RWPE2 (cell line): Measurements from ENCODE around the gene TMEM273.

Source experiments
- ATAC-seq: fragments of 200-7000 bp; cut with Tn5 transposase; 3 replicates; pipeline ENCODE4 v1.9.1; 2021; ENCODE audit warnings: low read depth
- DNase-seq: peaks from one replicate; pipeline ENCODE4 v3.0.0-alpha.2; 2020; ENCODE audit warnings: low spot score
- H3K27ac ChIP-seq: fragments of 450-650 bp; 2 replicates; pipeline ENCODE4 v1.5.1; 2017; ENCODE audit warnings: mild to moderate bottlenecking; ENCODE audit not compliant: poor library complexity, severe bottlenecking
- H3K27me3 ChIP-seq: fragments of 250-450 bp; sonication (Bioruptor Pico); 2 replicates; pipeline ENCODE4 v1.5.1; 2021; ENCODE audit warnings: mild to moderate bottlenecking, moderate library complexity; ENCODE audit not compliant: insufficient read depth, poor library complexity, severe bottlenecking
- H3K36me3 ChIP-seq: fragments of 250-450 bp; sonication (Bioruptor Pico); 2 replicates; pipeline ENCODE4 v1.5.1; 2020; ENCODE audit warnings: low read depth, mild to moderate bottlenecking, moderate library complexity
- H3K4me1 ChIP-seq: fragments of 250-450 bp; sonication (Bioruptor Pico); 2 replicates; pipeline ENCODE4 v1.5.1; 2021; ENCODE audit warnings: mild to moderate bottlenecking, moderate library complexity; ENCODE audit not compliant: insufficient read depth, poor library complexity, severe bottlenecking
- H3K4me3 ChIP-seq: fragments of 250-450 bp; sonication (Bioruptor Pico); 2 replicates; pipeline ENCODE4 v1.5.1; 2021; ENCODE audit warnings: mild to moderate bottlenecking, moderate library complexity; ENCODE audit not compliant: severe bottlenecking
- H3K9me3 ChIP-seq: fragments of 250-450 bp; sonication (Bioruptor Pico); 2 replicates; pipeline ENCODE4 v1.5.1; 2021; ENCODE audit warnings: mild to moderate bottlenecking, moderate library complexity; ENCODE audit not compliant: severe bottlenecking
- TF ChIP-seq, protein P1 (sequence below): fragments of 450-650 bp; IDR thresholded peaks from one replicate; pipeline ENCODE4 v1.5.1; 2017; ENCODE audit warnings: mild to moderate bottlenecking, moderate library complexity; ENCODE audit not compliant: poor library complexity, severe bottlenecking

TMEM273 gene

GRCh38 chr10:49138361-49138891, 49.8 kb downstream of the TMEM273 start:
- H3K27me3 ChIP-seq, result no peaks in the 10 kb centered on the region
- H3K9me3 ChIP-seq, result no peaks in the 10 kb centered on the region
- TF ChIP-seq, protein P1, sequence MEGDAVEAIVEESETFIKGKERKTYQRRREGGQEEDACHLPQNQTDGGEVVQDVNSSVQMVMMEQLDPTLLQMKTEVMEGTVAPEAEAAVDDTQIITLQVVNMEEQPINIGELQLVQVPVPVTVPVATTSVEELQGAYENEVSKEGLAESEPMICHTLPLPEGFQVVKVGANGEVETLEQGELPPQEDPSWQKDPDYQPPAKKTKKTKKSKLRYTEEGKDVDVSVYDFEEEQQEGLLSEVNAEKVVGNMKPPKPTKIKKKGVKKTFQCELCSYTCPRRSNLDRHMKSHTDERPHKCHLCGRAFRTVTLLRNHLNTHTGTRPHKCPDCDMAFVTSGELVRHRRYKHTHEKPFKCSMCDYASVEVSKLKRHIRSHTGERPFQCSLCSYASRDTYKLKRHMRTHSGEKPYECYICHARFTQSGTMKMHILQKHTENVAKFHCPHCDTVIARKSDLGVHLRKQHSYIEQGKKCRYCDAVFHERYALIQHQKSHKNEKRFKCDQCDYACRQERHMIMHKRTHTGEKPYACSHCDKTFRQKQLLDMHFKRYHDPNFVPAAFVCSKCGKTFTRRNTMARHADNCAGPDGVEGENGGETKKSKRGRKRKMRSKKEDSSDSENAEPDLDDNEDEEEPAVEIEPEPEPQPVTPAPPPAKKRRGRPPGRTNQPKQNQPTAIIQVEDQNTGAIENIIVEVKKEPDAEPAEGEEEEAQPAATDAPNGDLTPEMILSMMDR, result no peak
- ATAC-seq (no peak), DNase-seq (no peak)
- H3K36me3 ChIP-seq, result no peaks in the 10 kb centered on the region
- H3K4me1 ChIP-seq, result no peaks in the 10 kb centered on the region
- H3K27ac ChIP-seq, result no peak overlapping the region
- H3K4me3 ChIP-seq, result no peak overlapping the region

- Histone ChIP-seq H3K36me3 (no peaks in the 10 kb centered on the region), H3K4me3 (no peak overlapping the region), H3K27ac (no peak overlapping the region), H3K9me3 (no peaks in the 10 kb centered on the region), H3K4me1 (no peaks in the 10 kb centered on the region), H3K27me3 (no peaks in the 10 kb centered on the region)
- TF ChIP-seq, protein P1, result no peak
- DNase-seq (no peak), ATAC-seq (no peak)
Measured at GRCh38 chr10:49136525-49136924, 51.7 kb downstream of the TMEM273 start.

DNA sequence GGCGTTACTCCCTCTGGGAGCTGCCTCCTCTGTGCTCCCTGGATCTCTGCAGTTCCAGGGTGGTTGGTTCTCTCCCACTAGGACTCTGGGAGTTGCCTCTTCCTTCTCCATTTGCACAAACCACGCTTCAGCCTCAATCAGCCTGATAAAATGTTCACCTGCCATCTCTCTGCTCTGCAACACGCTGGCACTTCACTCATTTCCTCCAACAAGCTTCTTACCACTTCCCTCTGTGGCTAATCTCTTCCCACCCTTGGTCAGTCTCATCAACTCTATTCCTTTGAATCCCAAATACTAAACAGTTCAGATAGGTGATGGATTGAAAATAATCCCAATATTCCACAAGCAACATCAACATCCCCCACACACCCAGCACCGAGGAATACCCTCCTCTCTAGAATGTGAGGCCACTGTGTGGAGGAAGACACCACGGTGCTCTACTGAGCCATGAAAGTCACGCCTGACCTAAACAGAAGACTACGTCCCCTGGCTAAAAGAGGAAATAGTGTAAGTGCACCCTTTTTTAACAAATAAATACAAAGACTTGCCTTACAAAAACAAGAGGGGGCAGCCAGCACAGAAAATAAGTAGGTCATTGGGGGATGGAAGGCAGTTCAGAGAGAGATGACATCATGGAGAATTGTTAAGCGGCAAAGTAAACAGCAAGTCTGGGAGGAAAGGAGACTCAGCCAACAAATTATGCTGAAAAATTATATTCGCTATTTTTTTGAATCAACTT, 52.4 kb downstream of the TMEM273 start:
- ATAC-seq, result no peak

DNA sequence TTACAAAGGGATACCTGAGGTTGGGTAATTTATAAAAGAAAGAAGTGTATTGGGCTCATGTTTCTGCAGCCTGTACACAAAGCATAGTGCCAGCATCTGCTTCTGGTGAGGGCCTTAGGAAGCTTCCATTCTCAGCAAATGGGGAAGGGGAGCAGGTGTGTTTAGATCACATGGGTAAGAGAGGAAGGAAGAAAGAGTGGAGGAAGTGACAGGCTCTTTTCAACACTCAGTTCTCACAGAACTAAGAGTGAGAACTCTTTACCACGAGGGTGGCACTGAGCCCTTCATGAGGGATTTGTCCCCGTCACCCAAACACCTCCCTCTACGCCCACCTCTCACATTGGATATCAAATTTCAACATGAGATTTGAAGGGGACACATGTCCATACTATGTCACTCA, 53.9 kb downstream of the TMEM273 start:
- Histone ChIP-seq H3K27ac (no peak overlapping the region), H3K27me3 (no peaks in the 10 kb centered on the region), H3K36me3 (no peaks in the 10 kb centered on the region), H3K4me3 (no peak overlapping the region), H3K4me1 (no peaks in the 10 kb centered on the region), H3K9me3 (no peaks in the 10 kb centered on the region)
- DNase-seq (no peak), ATAC-seq (no peak)
- TF ChIP-seq, protein P1, result no peak

More for the DNA sequence above, 52.4 kb downstream of the TMEM273 start:
- TF ChIP-seq, protein P1, result no peak
- Histone ChIP-seq H3K36me3 (no peaks in the 10 kb centered on the region), H3K9me3 (no peaks in the 10 kb centered on the region), H3K27ac (no peak overlapping the region), H3K4me3 (no peak overlapping the region), H3K27me3 (no peaks in the 10 kb centered on the region), H3K4me1 (no peaks in the 10 kb centered on the region)
- DNase-seq, result no peak

- H3K4me1 ChIP-seq, result no peaks in the 10 kb centered on the region
Measured at GRCh38 chr10:49133706-49134248, 54.4 kb downstream of the TMEM273 start, which contains the start of gene FAM170B. Gene FAM170B, minus strand, starts transcription at chr10:49134021. Its CDS starts 103 bp downstream, at chr10:49133918.

More at GRCh38 chr10:49133706-49134248, 54.4 kb downstream of the TMEM273 start, which contains the start of gene FAM170B:
- no peak for ATAC-seq
- TF ChIP-seq, protein P1, result no peak
- DNase-seq, result no peak
- Histone ChIP-seq H3K36me3 (no peaks in the 10 kb centered on the region), H3K27me3 (no peaks in the 10 kb centered on the region), H3K27ac (no peak within 1 kb of the TSS), H3K9me3 (no peaks in the 10 kb centered on the region), H3K4me3 (no peak within 1 kb of the TSS)
